Gastrocnemius medialis (tissue), 4 donors: ENCODE results near the gene DARS1.

ENCODE experiments used
- CTCF ChIP-seq, 5 experiments: fragments of 450-650 bp in 3 of 5; fragments of 200-600 bp in 2 of 5; sonication (generic) in 2 of 5; IDR thresholded peaks in 4 of 5; conservative IDR thresholded peaks in 1 of 5; 1 replicate in 4 of 5; 2 replicates in 1 of 5; pipeline ENCODE4 v1.5.1; 2016 to 2019; ENCODE audit warnings: antibody characterized with exemption in 5 of 5, mild to moderate bottlenecking in 3 of 5, moderate library complexity in 3 of 5
- POLR2A ChIP-seq, 2 donors: fragments of 450-650 bp; IDR thresholded peaks; one replicate each; pipeline ENCODE4 v1.6.1; 2017; ENCODE audit warnings: antibody characterized with exemption in 2 of 2, mild to moderate bottlenecking in 2 of 2, moderate library complexity in 2 of 2

- no peak for TF ChIP-seq CTCF (IDR thresholded peaks at IDR 0.05 in 4 of 5, conservative IDR thresholded peaks at IDR 0.05 in 1 of 5)
- TF ChIP-seq POLR2A (IDR thresholded peaks at IDR 0.05): no peak
These were observed 1.0 kb downstream of the DARS1 start for GRCh38 chr2:135984199-135985017.
